Measurements from ENCODE around the gene GRIK3.
"Not testable (repeated sequence)": the region's sequence is repeated elsewhere in the genome, so short reads cannot be mapped to it uniquely, and the experiment has no call there.

DNA sequence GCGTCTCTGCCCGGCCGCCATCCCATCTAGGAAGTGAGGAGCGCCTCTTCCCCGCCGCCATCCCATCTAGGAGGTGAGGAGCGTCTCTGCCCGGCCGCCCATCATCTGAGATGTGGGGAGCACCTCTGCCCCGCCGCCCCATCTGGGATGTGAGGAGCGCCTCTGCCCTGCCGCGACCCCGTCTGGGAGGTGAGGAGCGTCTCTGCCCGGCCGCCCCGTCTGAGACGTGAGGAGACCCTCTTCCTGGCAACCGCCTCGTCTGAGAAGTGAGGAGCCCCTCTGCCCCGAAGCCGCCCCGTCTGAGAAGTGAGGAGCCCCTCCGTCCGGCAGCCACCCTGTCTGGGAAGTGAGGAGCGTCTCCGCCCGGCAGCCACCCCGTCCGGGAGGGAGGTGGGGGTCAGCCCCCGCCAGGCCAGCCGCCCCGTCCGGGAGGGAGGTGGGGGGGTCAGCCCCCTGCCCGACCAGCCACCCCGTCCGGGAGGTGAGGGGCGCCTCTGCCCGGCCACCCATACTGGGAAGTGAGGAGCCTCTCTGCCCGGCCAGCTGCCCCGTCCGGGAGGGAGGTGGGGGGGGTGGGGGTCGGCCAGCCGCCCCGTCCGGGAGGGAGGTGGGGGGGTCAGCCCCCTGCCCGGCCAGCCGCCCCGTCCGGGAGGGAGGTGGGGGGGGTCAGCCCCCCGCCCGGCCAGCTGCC, 46.1 kb upstream of the GRIK3 start:
- TF ChIP-seq, protein P1, sequence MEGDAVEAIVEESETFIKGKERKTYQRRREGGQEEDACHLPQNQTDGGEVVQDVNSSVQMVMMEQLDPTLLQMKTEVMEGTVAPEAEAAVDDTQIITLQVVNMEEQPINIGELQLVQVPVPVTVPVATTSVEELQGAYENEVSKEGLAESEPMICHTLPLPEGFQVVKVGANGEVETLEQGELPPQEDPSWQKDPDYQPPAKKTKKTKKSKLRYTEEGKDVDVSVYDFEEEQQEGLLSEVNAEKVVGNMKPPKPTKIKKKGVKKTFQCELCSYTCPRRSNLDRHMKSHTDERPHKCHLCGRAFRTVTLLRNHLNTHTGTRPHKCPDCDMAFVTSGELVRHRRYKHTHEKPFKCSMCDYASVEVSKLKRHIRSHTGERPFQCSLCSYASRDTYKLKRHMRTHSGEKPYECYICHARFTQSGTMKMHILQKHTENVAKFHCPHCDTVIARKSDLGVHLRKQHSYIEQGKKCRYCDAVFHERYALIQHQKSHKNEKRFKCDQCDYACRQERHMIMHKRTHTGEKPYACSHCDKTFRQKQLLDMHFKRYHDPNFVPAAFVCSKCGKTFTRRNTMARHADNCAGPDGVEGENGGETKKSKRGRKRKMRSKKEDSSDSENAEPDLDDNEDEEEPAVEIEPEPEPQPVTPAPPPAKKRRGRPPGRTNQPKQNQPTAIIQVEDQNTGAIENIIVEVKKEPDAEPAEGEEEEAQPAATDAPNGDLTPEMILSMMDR (IDR thresholded peaks at IDR 0.05) = not testable (repeated sequence)
- TF ChIP-seq EP300, POLR2AphosphoS5 (IDR thresholded peaks at IDR 0.05): not testable (repeated sequence)

All from stomach (tissue), 4 donors.